RWPE2 (cell line): Measurements from ENCODE around the gene MAP7.

Source experiments
- ATAC-seq: fragments of 200-7000 bp; cut with Tn5 transposase; 3 replicates; pipeline ENCODE4 v1.9.1; 2021; ENCODE audit warnings: low read depth
- DNase-seq: peaks from one replicate; pipeline ENCODE4 v3.0.0-alpha.2; 2020; ENCODE audit warnings: low spot score
- H3K27ac ChIP-seq: fragments of 450-650 bp; 2 replicates; pipeline ENCODE4 v1.5.1; 2017; ENCODE audit warnings: mild to moderate bottlenecking; ENCODE audit not compliant: poor library complexity, severe bottlenecking
- H3K27me3 ChIP-seq: fragments of 250-450 bp; sonication (Bioruptor Pico); 2 replicates; pipeline ENCODE4 v1.5.1; 2021; ENCODE audit warnings: mild to moderate bottlenecking, moderate library complexity; ENCODE audit not compliant: insufficient read depth, poor library complexity, severe bottlenecking
- H3K36me3 ChIP-seq: fragments of 250-450 bp; sonication (Bioruptor Pico); 2 replicates; pipeline ENCODE4 v1.5.1; 2020; ENCODE audit warnings: low read depth, mild to moderate bottlenecking, moderate library complexity
- H3K4me1 ChIP-seq: fragments of 250-450 bp; sonication (Bioruptor Pico); 2 replicates; pipeline ENCODE4 v1.5.1; 2021; ENCODE audit warnings: mild to moderate bottlenecking, moderate library complexity; ENCODE audit not compliant: insufficient read depth, poor library complexity, severe bottlenecking
- H3K4me3 ChIP-seq: fragments of 250-450 bp; sonication (Bioruptor Pico); 2 replicates; pipeline ENCODE4 v1.5.1; 2021; ENCODE audit warnings: mild to moderate bottlenecking, moderate library complexity; ENCODE audit not compliant: severe bottlenecking
- H3K9me3 ChIP-seq: fragments of 250-450 bp; sonication (Bioruptor Pico); 2 replicates; pipeline ENCODE4 v1.5.1; 2021; ENCODE audit warnings: mild to moderate bottlenecking, moderate library complexity; ENCODE audit not compliant: severe bottlenecking
- CTCF ChIP-seq: fragments of 450-650 bp; IDR thresholded peaks from one replicate; pipeline ENCODE4 v1.5.1; 2017; ENCODE audit warnings: mild to moderate bottlenecking, moderate library complexity; ENCODE audit not compliant: poor library complexity, severe bottlenecking

Gene MAP7

GRCh38 chr6:136424450-136424849, 125.8 kb downstream of the MAP7 start:
- no peak for TF ChIP-seq CTCF
- Histone ChIP-seq H3K27ac (no peak overlapping the region), H3K36me3 (peaks cover 11% of the 10 kb centered on the region), H3K4me1 (no peaks in the 10 kb centered on the region), H3K4me3 (no peak overlapping the region), H3K9me3 (no peaks in the 10 kb centered on the region), H3K27me3 (no peaks in the 10 kb centered on the region)
- ATAC-seq (no peak), DNase-seq (no peak)

GRCh38 chr6:136421537-136422158, 128.6 kb downstream of the MAP7 start:
- TF ChIP-seq CTCF, result no peak
- H3K27ac ChIP-seq, result no peak overlapping the region
- H3K4me3 ChIP-seq, result no peak overlapping the region
- no peaks in the 10 kb centered on the region for H3K27me3 ChIP-seq
- no peaks in the 10 kb centered on the region for H3K9me3 ChIP-seq
- H3K4me1 ChIP-seq, result no peaks in the 10 kb centered on the region
- H3K36me3 ChIP-seq, result peaks cover 17% of the 10 kb centered on the region
- ATAC-seq (no peak), DNase-seq (no peak)

- Histone ChIP-seq H3K9me3 (no peaks in the 10 kb centered on the region), H3K27me3 (no peaks in the 10 kb centered on the region)
- DNase-seq, result no peak
Observed at GRCh38 chr6:136420853-136421252, 129.4 kb downstream of the MAP7 start.

GRCh38 chr6:136415351-136416007, 134.7 kb downstream of the MAP7 start:
- ATAC-seq, result no peak
- no peak overlapping the region for H3K4me3 ChIP-seq
- no peaks in the 10 kb centered on the region for H3K27me3 ChIP-seq
- TF ChIP-seq CTCF, result no peak
- H3K4me1 ChIP-seq, result no peaks in the 10 kb centered on the region
- peaks cover 9% of the 10 kb centered on the region; the same call in 1 of the 2 replicates for H3K36me3 ChIP-seq
- no peak for DNase-seq
- H3K9me3 ChIP-seq, result no peaks in the 10 kb centered on the region
- H3K27ac ChIP-seq, result no peak overlapping the region

More at GRCh38 chr6:136420853-136421252, 129.4 kb downstream of the MAP7 start:
- ATAC-seq, result no peak
- no peak for TF ChIP-seq CTCF
- H3K27ac ChIP-seq, result no peak overlapping the region
- peaks cover 17% of the 10 kb centered on the region for H3K36me3 ChIP-seq
- H3K4me1 ChIP-seq, result no peaks in the 10 kb centered on the region
- no peak overlapping the region for H3K4me3 ChIP-seq

GRCh38 chr6:136412410-136412809, 137.8 kb downstream of the MAP7 start:
- Histone ChIP-seq H3K36me3 (no peaks in the 10 kb centered on the region), H3K4me3 (no peak overlapping the region), H3K27ac (no peak overlapping the region), H3K27me3 (no peaks in the 10 kb centered on the region), H3K4me1 (peaks cover 15% of the 10 kb centered on the region), H3K9me3 (no peaks in the 10 kb centered on the region)
- ATAC-seq (no peak), DNase-seq (no peak)
- TF ChIP-seq CTCF, result no peak
